GM18511 (cell line): ENCODE results near the gene IL18R1.

ENCODE experiments used
- ATAC-seq: cut with Tn5 transposase; IDR thresholded peaks from one replicate; pipeline ENCODE4 v1.9.1; 2021; ENCODE audit warnings: mild to moderate bottlenecking, moderate library complexity; ENCODE audit not compliant: unreplicated experiment

The IL18R1 gene

GRCh38 chr2:102344397-102344796 lies 11.2 kb upstream of the IL18R1 start:
- ATAC-seq: no peak

- no peak for ATAC-seq
Measured at GRCh38 chr2:102345329-102345920, 10.2 kb upstream of the IL18R1 start.

GRCh38 chr2:102346381-102347130 lies 9.0 kb upstream of the IL18R1 start:
- no peak for ATAC-seq

- no peak for ATAC-seq
Measured at GRCh38 chr2:102350137-102350793, 5.3 kb upstream of the IL18R1 start.

- peak; percentile 6 for ATAC-seq
Measured at GRCh38 chr2:102356381-102356712, 751 bp downstream of the IL18R1 start.

- ATAC-seq: no peak
Measured at GRCh38 chr2:102356741-102357140, 1.1 kb downstream of the IL18R1 start.

GRCh38 chr2:102357937-102358336 lies 2.3 kb downstream of the IL18R1 start:
- ATAC-seq: no peak

- no peak for ATAC-seq
Measured at GRCh38 chr2:102358496-102358895, 2.9 kb downstream of the IL18R1 start.

- ATAC-seq: no peak
Measured at GRCh38 chr2:102359527-102359926, 3.9 kb downstream of the IL18R1 start.

GRCh38 chr2:102361632-102362241 lies 6.1 kb downstream of the IL18R1 start:
- ATAC-seq: no peak

GRCh38 chr2:102365763-102366162 lies 10.2 kb downstream of the IL18R1 start:
- no peak for ATAC-seq

- peak; percentile 81 for ATAC-seq
Measured at GRCh38 chr2:102366406-102367112, 11.0 kb downstream of the IL18R1 start.

- ATAC-seq: peak; percentile 69
Measured at GRCh38 chr2:102367331-102367971, 11.9 kb downstream of the IL18R1 start.

- ATAC-seq: no peak
Measured at GRCh38 chr2:102368461-102369109, 13.0 kb downstream of the IL18R1 start.

- no peak for ATAC-seq
Measured at GRCh38 chr2:102369866-102370265, 14.3 kb downstream of the IL18R1 start.

- no peak for ATAC-seq
Measured at GRCh38 chr2:102376052-102376591, 20.5 kb downstream of the IL18R1 start.

- no peak for ATAC-seq
Measured at GRCh38 chr2:102383722-102384121, 28.1 kb downstream of the IL18R1 start.

GRCh38 chr2:102385522-102385921 lies 29.9 kb downstream of the IL18R1 start:
- ATAC-seq: no peak

- no peak for ATAC-seq
Measured at GRCh38 chr2:102386004-102386403, 30.4 kb downstream of the IL18R1 start.
